LNCAP (cell line): ENCODE data around the gene GRIK3.

ENCODE experiments used
- CTCF ChIP-seq: fragments of 450-650 bp; IDR thresholded peaks from 2 replicates; pipeline ENCODE4 v1.5.1; 2017; ENCODE audit warnings: mild to moderate bottlenecking

The GRIK3 gene

GRCh38 chr1:36776948-36777831, 257.1 kb downstream of the GRIK3 start:
- no peak for TF ChIP-seq CTCF

- TF ChIP-seq CTCF: no peak
These were observed 258.1 kb downstream of the GRIK3 start for GRCh38 chr1:36776256-36776655.

GRCh38 chr1:36775716-36776115, 258.6 kb downstream of the GRIK3 start:
- no peak for TF ChIP-seq CTCF

GRCh38 chr1:36773827-36774541, 260.3 kb downstream of the GRIK3 start:
- no peak for TF ChIP-seq CTCF

- TF ChIP-seq CTCF: no peak
These were observed 261.4 kb downstream of the GRIK3 start for GRCh38 chr1:36772647-36773495.

GRCh38 chr1:36771660-36772284, 262.5 kb downstream of the GRIK3 start:
- TF ChIP-seq CTCF: no peak

GRCh38 chr1:36771240-36771639, 263.1 kb downstream of the GRIK3 start:
- TF ChIP-seq CTCF: no peak
